K562 (cell line): ENCODE data around the gene ZNF485. TPM values are rescaled to one million over a fixed set of nuclear protein-coding genes. Genes with fewer than 3 reads are reported as not detected.

Source experiments
- CBFA2T2 ChIP-seq: fragments of 450-650 bp; conservative IDR thresholded peaks from 2 replicates; pipeline ENCODE4 v1.6.1; 2017; ENCODE audit warnings: mild to moderate bottlenecking
- CTBP1 ChIP-seq: fragments of 450-650 bp; IDR thresholded peaks from 2 replicates; pipeline ENCODE4 v1.6.1; 2016; ENCODE audit warnings: borderline replicate concordance
- DPF2 ChIP-seq: fragments of 450-650 bp; IDR thresholded peaks from 2 replicates; pipeline ENCODE4 v1.6.1; 2016
- ETV6 ChIP-seq, 3 experiments: fragments of 150-350 bp in 1 of 3; sonication (generic) in 1 of 3; formaldehyde crosslinking in 1 of 3; IDR thresholded peaks; 2 replicates each; pipeline versions ENCODE4 v1.6.1 to v1.8.0; 2014 to 2022; ENCODE audit warnings: borderline replicate concordance in 2 of 3, low read depth in 2 of 3, antibody characterized with exemption in 1 of 3, low read length in 1 of 3, mild to moderate bottlenecking in 1 of 3, missing genetic modification reagents in 1 of 3
- FOSL1 ChIP-seq: fragments of 200-800 bp; sonication (Bioruptor generic); conservative IDR thresholded peaks from 2 replicates; pipeline ENCODE4 v1.6.1; 2016; ENCODE audit warnings: missing genetic modification characterization, missing compliant biosample characterization
- MAFK ChIP-seq: IDR thresholded peaks from 2 replicates; pipeline ENCODE4 v1.6.1; 2011; ENCODE audit warnings: low read length, improper control_type of control experiment
- MEIS2 ChIP-seq: fragments of 450-650 bp; IDR thresholded peaks from 2 replicates; pipeline ENCODE4 v1.6.1; 2014; ENCODE audit warnings: mild to moderate bottlenecking; ENCODE audit not compliant: partially characterized antibody
- NCOR1 ChIP-seq: fragments of 450-650 bp; IDR thresholded peaks from 2 replicates; pipeline ENCODE4 v1.6.1; 2016; ENCODE audit warnings: mild to moderate bottlenecking, moderate library complexity
- NR2C1 ChIP-seq, 2 experiments: fragments of 450-650 bp; IDR thresholded peaks; 2 replicates each; pipeline ENCODE4 v1.6.1; 2017; ENCODE audit warnings: mild to moderate bottlenecking in 2 of 2, antibody characterized with exemption in 1 of 2, inconsistent platforms in 1 of 2, missing compliant biosample characterization in 1 of 2, missing genetic modification characterization in 1 of 2
- NUFIP1 ChIP-seq: fragments of 450-650 bp; IDR thresholded peaks from 2 replicates; pipeline ENCODE4 v1.6.1; 2018; ENCODE audit not compliant: partially characterized antibody
- RBM39 ChIP-seq: fragments of 200-400 bp; formaldehyde crosslinking; optimal IDR thresholded peaks from 2 replicates; pipeline ENCODE3; 2018; ENCODE audit warnings: low read depth, low read length
- SMARCE1 ChIP-seq: fragments of 450-650 bp; IDR thresholded peaks from 2 replicates; pipeline ENCODE4 v1.7.1; 2016; ENCODE audit warnings: mild to moderate bottlenecking
- SPI1 ChIP-seq: IDR thresholded peaks from 2 replicates; pipeline ENCODE4 v1.6.1; 2011; ENCODE audit warnings: low read depth, low read length, control low read depth, borderline replicate concordance
- ZNF282 ChIP-seq: sonication (generic); formaldehyde crosslinking; IDR thresholded peaks from 2 replicates; pipeline ENCODE4 v1.8.1; 2023; ENCODE audit warnings: missing genetic modification reagents
- ZNF316 ChIP-seq: fragments of 450-650 bp; IDR thresholded peaks from 2 replicates; pipeline ENCODE4 v1.6.1; 2016
- polyA plus RNA-seq, 8 experiments: library from polyadenylated mRNA; depleted of rRNA in 4 of 8; stranded (reverse) in 5 of 8; unstranded in 3 of 8; fragments of >200 nt; fragmentation: Nextera tagmentation in 2 of 8; fragmentation: Illumina TruSeq in 1 of 8; extraction: Ambion mirVana in 2 of 8; extraction: Trizol in 1 of 8; gene quantifications; 2 replicates each; pipeline versions ENCODE4 v1.2.1 to v1.2.3, GENCODE V29; 2011 to 2014; ENCODE audit warnings: inconsistent platforms in 1 of 8, missing spikeins in 1 of 8
- total RNA-seq, 7 experiments: library from RNA; depleted of rRNA in 6 of 7; stranded (reverse); fragments of >200 nt in 6 of 7; fragmentation: Illumina TruSeq in 2 of 7; extraction: Trizol in 2 of 7; gene quantifications; 2 replicates each; pipeline versions ENCODE4 v1.2.1 to v1.2.3, GENCODE V29; 2011 to 2021; ENCODE audit warnings: low replicate concordance in 1 of 7
- TF ChIP-seq, protein P1 (sequence below): fragments of 450-650 bp; IDR thresholded peaks from 2 replicates; pipeline ENCODE4 v1.6.1; 2016; ENCODE audit warnings: antibody characterized with exemption
- TF ChIP-seq, protein P2 (sequence below): IDR thresholded peaks from 2 replicates; pipeline ENCODE4 v1.6.1; 2011; ENCODE audit not compliant: insufficient read length; ENCODE audit errors: extremely low read depth
- TF ChIP-seq, protein P3 (sequence below), 2 experiments: fragments of 450-650 bp in 1 of 2; sonication (generic) in 1 of 2; formaldehyde crosslinking in 1 of 2; IDR thresholded peaks; 2 replicates each; pipeline versions ENCODE4 v1.7.1 to v1.9.0; 2016 to 2022; ENCODE audit warnings: inconsistent platforms in 1 of 2, mild to moderate bottlenecking in 1 of 2, missing genetic modification reagents in 1 of 2

Gene ZNF485
- total and polyA plus RNA-seq, 9 of the 15 experiments (the other 6 are each of a cell fraction or from before 2014, with no cell fraction given): 8.0 to 18.7 (median 11.9) TPM

DNA sequence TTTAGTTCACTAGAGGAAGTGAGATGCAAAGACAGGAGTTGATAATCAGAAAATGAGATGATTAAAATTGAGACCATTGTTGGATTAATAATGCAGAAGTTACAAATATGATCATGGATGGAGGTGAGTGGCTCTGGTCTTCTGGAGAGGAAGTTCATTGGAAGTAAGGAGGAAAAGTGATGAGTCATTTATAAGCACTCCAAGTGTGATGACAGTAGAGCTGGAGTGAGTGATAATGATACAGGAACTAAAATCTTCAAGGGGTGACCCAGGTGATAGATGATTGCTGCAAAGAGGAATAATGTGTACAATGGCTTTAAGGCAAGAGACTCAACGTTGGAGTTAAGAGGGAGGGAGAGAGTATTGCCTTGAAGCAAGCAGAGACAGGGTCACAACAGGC lies 21.7 kb downstream of the ZNF485 start (continued):
- TF ChIP-seq, protein P1, sequence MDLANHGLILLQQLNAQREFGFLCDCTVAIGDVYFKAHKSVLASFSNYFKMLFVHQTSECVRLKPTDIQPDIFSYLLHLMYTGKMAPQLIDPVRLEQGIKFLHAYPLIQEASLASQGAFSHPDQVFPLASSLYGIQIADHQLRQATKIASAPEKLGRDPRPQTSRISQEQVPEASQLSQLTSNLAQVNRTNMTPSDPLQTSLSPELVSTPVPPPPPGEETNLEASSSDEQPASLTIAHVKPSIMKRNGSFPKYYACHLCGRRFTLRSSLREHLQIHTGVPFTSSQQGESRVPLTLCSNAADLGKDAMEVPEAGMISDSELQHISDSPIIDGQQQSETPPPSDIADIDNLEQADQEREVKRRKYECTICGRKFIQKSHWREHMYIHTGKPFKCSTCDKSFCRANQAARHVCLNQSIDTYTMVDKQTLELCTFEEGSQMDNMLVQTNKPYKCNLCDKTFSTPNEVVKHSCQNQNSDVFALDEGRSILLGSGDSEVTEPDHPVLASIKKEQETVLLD: no peak
- TF ChIP-seq CBFA2T2 (peak; percentile 53), DPF2 (peak; percentile 57; the same call in 1 of the 2 replicates), MEIS2 (peak; percentile 81), ZNF282 (no peak), MAFK (peak; percentile 84; the same call in 1 of the 2 replicates), NCOR1 (peak; percentile 36), ETV6 (IDR thresholded peaks at IDR 0.05; ENCODE audit: borderline replicate concordance in 1 of 2, low read depth in 2 of 2, low read length in 1 of 2) (peak; percentile 56 to 63; a peak in 2 of 4 replicates), ETV6 (CRISPR knock-in tag; IDR thresholded peaks at IDR 0.05; ENCODE audit: borderline replicate concordance) (no peak), NUFIP1 (no peak), SPI1 (peak; percentile 66; the same call in 1 of the 2 replicates), CTBP1 (peak; percentile 76), SMARCE1 (peak; percentile 65), RBM39 (no peak), ZNF316 (peak; percentile 96), FOSL1 (tag) (peak; percentile 45; the same call in 1 of the 2 replicates), NR2C1 (IDR thresholded peaks at IDR 0.05) (no peak), NR2C1 (tag; IDR thresholded peaks at IDR 0.05) (peak; percentile 47; the same call in 1 of the 2 replicates)
- TF ChIP-seq, protein P2, sequence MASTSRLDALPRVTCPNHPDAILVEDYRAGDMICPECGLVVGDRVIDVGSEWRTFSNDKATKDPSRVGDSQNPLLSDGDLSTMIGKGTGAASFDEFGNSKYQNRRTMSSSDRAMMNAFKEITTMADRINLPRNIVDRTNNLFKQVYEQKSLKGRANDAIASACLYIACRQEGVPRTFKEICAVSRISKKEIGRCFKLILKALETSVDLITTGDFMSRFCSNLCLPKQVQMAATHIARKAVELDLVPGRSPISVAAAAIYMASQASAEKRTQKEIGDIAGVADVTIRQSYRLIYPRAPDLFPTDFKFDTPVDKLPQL: no peak
- TF ChIP-seq, protein P3, sequence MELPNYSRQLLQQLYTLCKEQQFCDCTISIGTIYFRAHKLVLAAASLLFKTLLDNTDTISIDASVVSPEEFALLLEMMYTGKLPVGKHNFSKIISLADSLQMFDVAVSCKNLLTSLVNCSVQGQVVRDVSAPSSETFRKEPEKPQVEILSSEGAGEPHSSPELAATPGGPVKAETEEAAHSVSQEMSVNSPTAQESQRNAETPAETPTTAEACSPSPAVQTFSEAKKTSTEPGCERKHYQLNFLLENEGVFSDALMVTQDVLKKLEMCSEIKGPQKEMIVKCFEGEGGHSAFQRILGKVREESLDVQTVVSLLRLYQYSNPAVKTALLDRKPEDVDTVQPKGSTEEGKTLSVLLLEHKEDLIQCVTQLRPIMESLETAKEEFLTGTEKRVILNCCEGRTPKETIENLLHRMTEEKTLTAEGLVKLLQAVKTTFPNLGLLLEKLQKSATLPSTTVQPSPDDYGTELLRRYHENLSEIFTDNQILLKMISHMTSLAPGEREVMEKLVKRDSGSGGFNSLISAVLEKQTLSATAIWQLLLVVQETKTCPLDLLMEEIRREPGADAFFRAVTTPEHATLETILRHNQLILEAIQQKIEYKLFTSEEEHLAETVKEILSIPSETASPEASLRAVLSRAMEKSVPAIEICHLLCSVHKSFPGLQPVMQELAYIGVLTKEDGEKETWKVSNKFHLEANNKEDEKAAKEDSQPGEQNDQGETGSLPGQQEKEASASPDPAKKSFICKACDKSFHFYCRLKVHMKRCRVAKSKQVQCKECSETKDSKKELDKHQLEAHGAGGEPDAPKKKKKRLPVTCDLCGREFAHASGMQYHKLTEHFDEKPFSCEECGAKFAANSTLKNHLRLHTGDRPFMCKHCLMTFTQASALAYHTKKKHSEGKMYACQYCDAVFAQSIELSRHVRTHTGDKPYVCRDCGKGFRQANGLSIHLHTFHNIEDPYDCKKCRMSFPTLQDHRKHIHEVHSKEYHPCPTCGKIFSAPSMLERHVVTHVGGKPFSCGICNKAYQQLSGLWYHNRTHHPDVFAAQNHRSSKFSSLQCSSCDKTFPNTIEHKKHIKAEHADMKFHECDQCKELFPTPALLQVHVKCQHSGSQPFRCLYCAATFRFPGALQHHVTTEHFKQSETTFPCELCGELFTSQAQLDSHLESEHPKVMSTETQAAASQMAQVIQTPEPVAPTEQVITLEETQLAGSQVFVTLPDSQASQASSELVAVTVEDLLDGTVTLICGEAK (IDR thresholded peaks at IDR 0.05): 0 out of 2 replicates have a peak, but pooled peaks have one; percentile 33
- TF ChIP-seq, protein P3 (CRISPR knock-in tag; IDR thresholded peaks at IDR 0.05): no peak
